ENCODE data around the gene ADORA3.

GRCh38 chr1:111455642-111456031 is 47.8 kb downstream of the ADORA3 start:
- TF ChIP-seq CTCF (conservative IDR thresholded peaks at IDR 0.05; ENCODE audit: low read length) = no peak
- TF ChIP-seq EZH2phosphoT487 (IDR thresholded peaks at IDR 0.05; ENCODE audit: borderline replicate concordance, low read depth, low read length) = no peak
